HepG2 (cell line): ENCODE results near the gene SMTNL1. TPM values are rescaled to one million over a fixed set of nuclear protein-coding genes. Genes with fewer than 3 reads are reported as not detected.
A peak's percentile ranks its signal among the peaks of the same experiment; 100 is the strongest.

Source experiments
- ATAC-seq: fragments of 200-7000 bp; cut with Tn5 transposase; 3 replicates; pipeline ENCODE4 v1.9.1; 2020; ENCODE audit warnings: mild to moderate bottlenecking, moderate library complexity
- BruUV-seq: library from RNA; stranded (reverse); fragments of 400-500 nt; replicated peaks from 2 replicates; lab custom pipeline; 2021; lab: Mats Ljungman, UMichigan
- CTCF ChIA-PET: fragments of 300-600 bp; formaldehyde crosslinking; extraction: SDS; loops from one replicate; lab custom pipeline; 2021; ENCODE audit warnings: low total read pairs, inconsistent platforms, low intra/inter-chr PET ratio; lab: Yijun Ruan, JAX
- POLR2A ChIA-PET: fragments of 350-600 bp; sonication (Branson Sonifier 250); formaldehyde crosslinking; loops from one replicate; lab custom pipeline; 2020; ENCODE audit warnings: antibody characterized with exemption, inconsistent platforms; lab: Yijun Ruan, JAX
- DNase-seq: peaks from one replicate; pipeline ENCODE4 v3.0.0-alpha.2; 2015; ENCODE audit warnings: low spot score
- FAIRE-seq: peaks from 3 replicates; lab custom pipeline; 2011; peaks lifted over from hg19 to GRCh38; lab: Jason Lieb, UNC
- H2AFZ ChIP-seq: one replicate; pipeline ENCODE4 v1.6.1; 2011; ENCODE audit warnings: low read length, inconsistent platforms
- H3K27ac ChIP-seq: fragments of 300-600 bp; 3 replicates; pipeline ENCODE4 v1.8.0; 2011; ENCODE audit warnings: mixed run types, mild to moderate bottlenecking, mixed read lengths, low read length, inconsistent platforms; ENCODE audit not compliant: insufficient read depth; ENCODE audit errors: extremely low read length
- H3K27me3 ChIP-seq, 2 experiments: fragments of 200-600 bp in 1 of 2; 2 replicates in 1 of 2; 3 replicates in 1 of 2; pipeline versions ENCODE4 v1.6.0 to v1.8.0; 2011; ENCODE audit warnings: low read length in 2 of 2, mild to moderate bottlenecking in 2 of 2, moderate library complexity in 2 of 2, inconsistent platforms in 1 of 2; ENCODE audit not compliant: insufficient read depth in 2 of 2, control insufficient read depth in 1 of 2
- H3K36me3 ChIP-seq, 2 experiments: fragments of 200-600 bp in 1 of 2; replicated peaks in 1 of 2; 2 replicates in 1 of 2; 3 replicates in 1 of 2; pipeline versions ENCODE4 v1.5.1 to v1.8.0; 2011; ENCODE audit warnings: low read length in 2 of 2, inconsistent platforms in 1 of 2; ENCODE audit not compliant: insufficient read depth in 2 of 2, control insufficient read depth in 1 of 2
- H3K4me1 ChIP-seq: 2 replicates; pipeline ENCODE4 v1.5.1; 2012; ENCODE audit warnings: low read length, inconsistent platforms; ENCODE audit not compliant: insufficient read depth
- H3K4me2 ChIP-seq: 2 replicates; pipeline ENCODE4 v1.6.0; 2011; ENCODE audit warnings: low read depth, low read length, inconsistent platforms
- H3K4me3 ChIP-seq, 3 experiments: fragments of 200-600 bp in 1 of 3; sonication (generic), shearing (Covaris generic) in 1 of 3; replicated peaks in 1 of 3; 2 replicates each; pipeline ENCODE4 v1.5.1; 2011 to 2016; ENCODE audit warnings: low read length in 3 of 3, inconsistent platforms in 2 of 3, low read depth in 2 of 3, mild to moderate bottlenecking in 2 of 3, control low read depth in 1 of 3, mixed read lengths in 1 of 3; ENCODE audit not compliant: insufficient read depth in 1 of 3
- H3K79me2 ChIP-seq: one replicate; pipeline ENCODE4 v1.6.1; 2011; ENCODE audit warnings: low read length, inconsistent platforms; ENCODE audit not compliant: insufficient read depth
- H3K9ac ChIP-seq: 2 replicates; pipeline ENCODE4 v1.6.0; 2011; ENCODE audit warnings: mild to moderate bottlenecking, low read depth, low read length, inconsistent platforms; ENCODE audit not compliant: insufficient read depth
- H3K9me3 ChIP-seq: 2 replicates; pipeline ENCODE4 v1.5.1; 2012; ENCODE audit warnings: mild to moderate bottlenecking, low read length
- H4K20me1 ChIP-seq: 2 replicates; pipeline ENCODE4 v1.6.0; 2011; ENCODE audit warnings: inconsistent platforms, mild to moderate bottlenecking, low read length, moderate library complexity; ENCODE audit not compliant: insufficient read depth
- AGO2 ChIP-seq: fragments of 200-400 bp; formaldehyde crosslinking; optimal IDR thresholded peaks from 2 replicates; pipeline ENCODE3; 2017; ENCODE audit warnings: mild to moderate bottlenecking, low read depth, low read length, moderate library complexity
- HOXD1 ChIP-seq: sonication (generic); formaldehyde crosslinking; IDR thresholded peaks from 2 replicates; pipeline ENCODE4 v1.5.0; 2020; ENCODE audit warnings: missing genetic modification reagents
- MXD3 ChIP-seq: IDR thresholded peaks from 2 replicates; pipeline ENCODE4 v1.6.1; 2016; ENCODE audit warnings: mild to moderate bottlenecking, missing biosample characterization, missing genetic modification reagents
- RBFOX2 ChIP-seq: fragments of 200-400 bp; formaldehyde crosslinking; IDR thresholded peaks from 2 replicates; pipeline ENCODE4 v1.6.1; 2017; ENCODE audit warnings: low read depth, mild to moderate bottlenecking, low read length
- WIZ ChIP-seq: sonication (generic); formaldehyde crosslinking; IDR thresholded peaks from 2 replicates; pipeline ENCODE4 v1.5.1; 2020; ENCODE audit warnings: mild to moderate bottlenecking, missing genetic modification reagents
- ZBTB7A ChIP-seq: sonication (generic); formaldehyde crosslinking; IDR thresholded peaks from 2 replicates; pipeline ENCODE4 v1.8.0; 2022; ENCODE audit warnings: mild to moderate bottlenecking, missing genetic modification reagents
- ZBTB7B ChIP-seq: sonication (generic); formaldehyde crosslinking; IDR thresholded peaks from 2 replicates; pipeline ENCODE4 v1.4.0; 2020; ENCODE audit warnings: missing genetic modification reagents
- ZFP36L1 ChIP-seq: sonication (generic); formaldehyde crosslinking; IDR thresholded peaks from 2 replicates; pipeline ENCODE4 v1.8.0; 2022; ENCODE audit warnings: mild to moderate bottlenecking, missing genetic modification reagents, moderate library complexity
- ZNF414 ChIP-seq: sonication (generic); formaldehyde crosslinking; IDR thresholded peaks from 2 replicates; pipeline ENCODE4 v1.5.0; 2020; ENCODE audit warnings: missing genetic modification reagents
- ZNF552 ChIP-seq: sonication (generic); formaldehyde crosslinking; IDR thresholded peaks from 2 replicates; pipeline ENCODE4 v1.9.0; 2022; ENCODE audit warnings: missing genetic modification reagents, mild to moderate bottlenecking, borderline replicate concordance
- ZNF580 ChIP-seq: IDR thresholded peaks from 2 replicates; pipeline ENCODE4 v1.6.1; 2016; ENCODE audit warnings: low read depth, borderline replicate concordance
- ZNF614 ChIP-seq: IDR thresholded peaks from 2 replicates; pipeline ENCODE4 v1.6.1; 2018; ENCODE audit warnings: missing biosample characterization, missing genetic modification reagents, inconsistent platforms, borderline replicate concordance
- ZNF768 ChIP-seq: sonication (generic); formaldehyde crosslinking; IDR thresholded peaks from 2 replicates; pipeline ENCODE4 v1.4.0; 2020; ENCODE audit warnings: missing genetic modification reagents
- ZNF780A ChIP-seq: sonication (generic); formaldehyde crosslinking; IDR thresholded peaks from 2 replicates; pipeline ENCODE4 v1.8.0; 2022; ENCODE audit warnings: mild to moderate bottlenecking, missing genetic modification reagents, moderate library complexity
- WGBS: methylation state at CpG from one replicate; pipeline ENCODE4 v1.1.6; 2017; ENCODE audit warnings: low lambda C conversion rate; 5-methylcytosine and 5-hydroxymethylcytosine counted together
- in situ Hi-C: cut with HindIII; loops from 2 replicates; pipeline ENCODE4 v1.10.0; 2017; ENCODE audit warnings: low pct_unique_long_range_greater_than_20kb; ENCODE audit not compliant: extremely low pct_ligation_motif_present
- intact Hi-C: fragments of 100-400 bp; cut with micrococcal nuclease; formaldehyde crosslinking; loops from one replicate; pipeline ENCODE4 v1.10.0; 2022; ENCODE audit not compliant: unreplicated experiment
- polyA plus RNA-seq, 8 experiments: library from polyadenylated mRNA; depleted of rRNA in 3 of 8; stranded (reverse) in 7 of 8; unstranded in 1 of 8; fragments of >200 nt; fragmentation: Illumina TruSeq in 4 of 8; extraction: Trizol in 4 of 8; gene quantifications; 2 replicates each; pipeline versions ENCODE4 v1.2.1 to v1.2.3, GENCODE V29; 2011 to 2016; ENCODE audit warnings: low read depth in 4 of 8, missing spikeins in 1 of 8, mixed read lengths in 1 of 8; ENCODE audit not compliant: insufficient read depth in 1 of 8
- total RNA-seq, 5 experiments: library from RNA; depleted of rRNA; stranded (reverse); fragments of >200 nt; fragmentation: Illumina TruSeq; extraction: Trizol; gene quantifications; 2 replicates each; pipeline ENCODE4 v1.2.3, GENCODE V29; 2016; ENCODE audit warnings: low read depth in 1 of 5

Gene SMTNL1
- total and polyA plus RNA-seq, 2 of the 13 experiments (the other 11 are each of a cell fraction or from before 2014, with no cell fraction given), result 0.04 TPM; not detected in 1

GRCh38 chr11:57500515-57500914, 36.9 kb upstream of the SMTNL1 start:
- CTCF ChIA-PET, result no interaction called here
- H3K27ac ChIP-seq, result peak overlapping the region; percentile 66
- ATAC-seq (no peak), FAIRE-seq (no peak), DNase-seq (no peak)
- intact Hi-C loops, result no loop called here
- no peak overlapping the region for H3K4me3 ChIP-seq
- POLR2A ChIA-PET, result interaction anchor here (9.7 kb wide), 1 partner anchor 15 kb away, joined by 111 read pairs; the partner anchor contains the start of gene SLC43A1
- TF ChIP-seq HOXD1 (CRISPR knock-in tag) (no peak), ZNF552 (CRISPR knock-in tag) (no peak), MXD3 (CRISPR knock-in tag) (no peak), ZBTB7B (CRISPR knock-in tag) (no peak), ZNF580 (CRISPR knock-in tag) (no peak), ZNF614 (CRISPR knock-in tag) (no peak), ZBTB7A (CRISPR knock-in tag) (0 out of 2 replicates have a peak, but pooled peaks have one; percentile 30)
- no peaks in the 10 kb centered on the region for H3K27me3 ChIP-seq
- TSS peak; percentile 9 for BruUV-seq
- no peak overlapping the region for H2AFZ ChIP-seq
- H3K9me3 ChIP-seq, result no peaks in the 10 kb centered on the region
- peaks cover 43% of the 10 kb centered on the region for H3K79me2 ChIP-seq
- WGBS, result 91% methylated on average over 6 of the region's 8 CpGs
- peaks cover 13 to 56% of the 10 kb centered on the region in 2 experiments for H3K36me3 ChIP-seq
- H3K4me2 ChIP-seq, result no peak overlapping the region
- in situ Hi-C loops, result no loop called here
- no peak overlapping the region for H3K9ac ChIP-seq
- peaks cover 13% of the 10 kb centered on the region for H4K20me1 ChIP-seq
- H3K4me1 ChIP-seq, result peaks cover 100% of the 10 kb centered on the region

- no peak for TF ChIP-seq ZNF780A (CRISPR knock-in tag)
- TF ChIP-seq ZNF414 (CRISPR knock-in tag), result no peak
- peak; percentile 31 for TF ChIP-seq AGO2
- 0 out of 2 replicates have a peak, but pooled peaks have one; percentile 16 for TF ChIP-seq ZNF768
- peak; percentile 54; the same call in 1 of the 2 replicates for TF ChIP-seq RBFOX2
- TF ChIP-seq WIZ (CRISPR knock-in tag), result no peak
- TF ChIP-seq ZFP36L1, result no peak
- in situ Hi-C loops, result no loop called here
- peaks cover 100% of the 10 kb centered on the region for H3K4me1 ChIP-seq
- intact Hi-C loops, result no loop called here
- no peaks in the 10 kb centered on the region for H3K9me3 ChIP-seq
- H3K27me3 ChIP-seq, result no peaks in the 10 kb centered on the region
- H3K27ac ChIP-seq, result no peak overlapping the region
- ATAC-seq (no peak), FAIRE-seq (no peak), DNase-seq (no peak)
- no peak overlapping the region for H3K9ac ChIP-seq
- H3K4me3 ChIP-seq, result no peak overlapping the region
- ChIA-PET POLR2A (interaction anchor here (1.3 to 9.7 kb wide), 2 partner anchors 14 to 24 kb away, joined by 3 to 111 read pairs; partner anchors contain the start of gene SLC43A1), CTCF (no interaction called here)
- H2AFZ ChIP-seq, result no peak overlapping the region
- 97% methylated on average over 6 of the region's 15 CpGs for WGBS
- H3K79me2 ChIP-seq, result peaks cover 44% of the 10 kb centered on the region
- peaks cover 13 to 56% of the 10 kb centered on the region in 2 experiments for H3K36me3 ChIP-seq
- no TSS peak for BruUV-seq
- no peak overlapping the region for H3K4me2 ChIP-seq
- H4K20me1 ChIP-seq, result peaks cover 13% of the 10 kb centered on the region
Observed at GRCh38 chr11:57500926-57501325, 36.5 kb upstream of the SMTNL1 start.
